Medulla oblongata (tissue), 1 donor: ENCODE results near the gene AREG.

Experiments
- DNase-seq: peaks from one replicate; pipeline ENCODE4 v3.0.0-alpha.2; 2015; ENCODE audit errors: extremely low spot score

Gene AREG

DNA sequence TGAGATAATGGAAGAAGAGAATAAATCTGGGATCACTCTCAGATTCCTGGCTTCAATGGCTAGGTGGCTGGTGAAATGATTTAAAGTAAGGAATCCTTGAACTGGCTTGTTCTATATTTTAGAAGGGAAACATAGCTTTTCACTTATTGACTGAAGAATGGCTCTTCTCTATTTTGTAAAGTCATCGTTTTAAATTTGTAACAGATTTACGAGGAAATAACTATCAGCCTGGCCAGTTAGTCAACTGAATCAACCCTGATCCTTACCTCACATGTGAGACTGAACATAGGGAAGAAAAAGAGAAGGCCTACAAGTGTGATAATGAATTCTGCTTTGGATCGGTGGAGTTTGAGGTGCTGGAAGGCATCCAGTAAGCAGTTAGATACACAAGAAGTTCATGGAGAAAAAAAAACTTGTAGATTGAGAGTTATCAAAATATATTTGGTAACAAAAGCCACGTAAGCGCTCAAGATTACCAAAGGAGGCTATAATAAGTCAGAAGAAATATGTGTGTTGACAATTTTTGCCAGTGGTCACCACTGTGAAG, 12.0 kb downstream of the AREG start:
- no peak for DNase-seq

DNA sequence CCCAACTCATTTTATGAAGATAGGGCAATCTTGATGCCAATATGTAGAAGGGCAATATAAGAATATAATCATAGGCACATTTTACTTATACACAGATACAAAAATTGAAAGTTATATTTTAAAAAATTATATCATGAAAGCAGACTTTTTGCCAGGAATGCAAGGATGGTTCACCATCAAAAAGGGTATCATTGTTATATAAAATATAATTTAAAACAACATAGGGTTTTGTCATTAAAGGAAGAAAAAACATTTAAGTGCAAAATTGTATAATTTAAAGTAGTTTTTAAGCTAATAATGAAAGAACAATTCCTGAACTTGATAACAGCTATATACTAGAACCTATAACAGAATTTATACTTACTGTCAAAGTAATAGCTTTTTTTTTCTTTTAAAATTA, 15.9 kb downstream of the AREG start:
- no peak for DNase-seq

DNA sequence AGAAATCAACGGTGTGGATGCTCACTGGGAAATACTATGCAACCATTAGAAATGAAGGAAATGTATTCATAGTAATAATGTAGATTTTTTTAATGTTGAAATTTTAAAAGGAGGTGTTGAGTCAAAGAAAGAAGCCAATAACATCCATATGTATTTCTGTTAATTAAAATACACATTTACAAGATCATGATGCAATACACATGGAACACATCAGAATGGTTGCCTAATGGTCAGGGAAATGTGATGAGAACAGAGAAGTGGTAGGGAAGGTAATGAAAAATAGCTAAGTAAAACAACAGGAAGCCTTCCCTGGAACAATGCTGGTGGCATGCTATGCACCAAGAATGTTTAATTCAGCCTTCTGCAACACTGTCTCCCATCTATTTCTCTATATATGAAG, 18.2 kb downstream of the AREG start:
- DNase-seq: no peak

DNA sequence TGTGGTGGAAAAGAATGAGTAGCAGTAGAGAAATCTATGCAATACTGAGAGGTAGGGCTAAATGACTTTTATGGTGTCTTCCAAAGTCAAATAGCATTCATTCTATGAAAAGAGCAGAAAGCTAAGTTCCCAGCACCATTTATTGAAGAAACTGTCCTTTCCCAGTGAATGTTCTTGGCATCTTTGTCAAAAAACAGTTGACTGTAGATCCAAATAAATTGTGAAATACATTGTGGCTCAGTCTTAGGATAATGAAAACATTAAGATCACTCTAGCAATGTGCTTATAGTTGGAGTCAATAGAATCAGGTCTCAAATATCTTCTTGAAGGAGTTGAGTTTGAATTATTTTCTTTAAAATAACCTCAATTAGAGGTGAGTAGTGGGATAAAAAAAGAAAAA, 19.4 kb downstream of the AREG start:
- DNase-seq: no peak

DNA sequence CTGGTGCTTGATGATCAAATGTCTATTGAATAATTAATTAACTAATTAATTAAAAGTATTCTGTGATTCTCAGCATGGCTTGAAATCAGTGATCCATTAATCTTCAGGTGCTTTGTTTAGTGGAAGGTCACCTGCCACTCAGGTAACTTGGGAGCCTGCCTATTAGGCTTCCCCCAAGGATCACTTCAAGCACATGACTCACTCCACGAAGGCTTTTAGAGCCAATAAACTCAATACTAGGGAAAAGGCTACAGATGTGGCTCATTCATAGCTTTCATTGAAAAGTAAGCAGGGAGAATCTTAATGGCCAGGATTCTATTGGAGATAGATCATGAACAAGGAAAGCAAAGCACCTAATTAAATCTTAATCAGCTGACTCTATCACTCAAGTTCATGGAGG, 21.3 kb downstream of the AREG start:
- no peak for DNase-seq

DNA sequence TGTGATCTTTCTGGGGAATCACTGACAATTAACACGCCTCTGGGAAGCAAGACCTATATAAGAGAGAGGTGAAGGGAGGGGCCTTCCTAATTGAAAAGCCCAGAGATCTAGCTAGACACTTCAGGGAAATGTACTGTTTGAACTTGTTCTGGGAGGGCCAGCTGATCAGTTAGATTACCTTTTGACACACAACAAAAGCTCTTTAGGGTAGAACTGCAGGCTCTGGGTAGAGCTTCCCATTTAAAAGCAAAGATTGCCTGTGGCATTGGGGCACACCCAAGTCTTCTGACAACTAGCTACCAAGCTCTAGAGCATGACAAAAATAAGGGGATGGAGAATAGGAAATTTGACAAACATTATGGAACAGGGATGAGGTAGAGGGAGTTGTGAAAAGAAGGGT, 26.3 kb downstream of the AREG start:
- DNase-seq: no peak

DNA sequence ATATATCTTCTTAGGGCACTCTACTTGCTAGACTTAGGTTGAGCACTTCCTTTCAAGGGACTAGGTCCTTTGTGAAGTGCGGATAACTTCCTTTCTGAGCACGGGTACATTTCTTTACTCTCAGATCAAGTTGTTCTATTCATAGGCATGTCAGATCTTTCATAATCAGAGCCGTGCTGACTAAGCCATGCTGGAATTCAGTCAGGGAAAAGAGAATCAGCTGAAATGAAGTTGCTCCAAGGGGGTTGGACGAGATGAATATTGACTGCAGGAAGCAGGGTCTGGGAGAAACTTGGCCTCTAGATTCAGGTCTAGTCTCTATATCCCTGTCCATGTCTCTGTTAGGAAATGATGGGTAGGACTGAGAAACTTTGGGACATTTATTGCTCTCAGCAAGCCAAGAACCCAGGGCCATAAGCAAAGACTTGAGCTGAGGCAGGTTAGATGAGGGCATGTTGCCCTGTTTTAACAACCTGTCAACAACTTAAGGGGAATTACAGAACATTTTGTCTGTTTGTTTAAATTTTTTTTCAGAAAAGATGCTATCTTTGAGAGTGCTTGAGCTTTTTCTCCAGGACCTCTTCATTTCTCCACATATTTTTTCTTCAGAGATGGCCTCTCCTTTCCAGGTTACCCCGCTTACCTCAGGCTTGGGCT, 28.3 kb downstream of the AREG start:
- no peak for DNase-seq

DNA sequence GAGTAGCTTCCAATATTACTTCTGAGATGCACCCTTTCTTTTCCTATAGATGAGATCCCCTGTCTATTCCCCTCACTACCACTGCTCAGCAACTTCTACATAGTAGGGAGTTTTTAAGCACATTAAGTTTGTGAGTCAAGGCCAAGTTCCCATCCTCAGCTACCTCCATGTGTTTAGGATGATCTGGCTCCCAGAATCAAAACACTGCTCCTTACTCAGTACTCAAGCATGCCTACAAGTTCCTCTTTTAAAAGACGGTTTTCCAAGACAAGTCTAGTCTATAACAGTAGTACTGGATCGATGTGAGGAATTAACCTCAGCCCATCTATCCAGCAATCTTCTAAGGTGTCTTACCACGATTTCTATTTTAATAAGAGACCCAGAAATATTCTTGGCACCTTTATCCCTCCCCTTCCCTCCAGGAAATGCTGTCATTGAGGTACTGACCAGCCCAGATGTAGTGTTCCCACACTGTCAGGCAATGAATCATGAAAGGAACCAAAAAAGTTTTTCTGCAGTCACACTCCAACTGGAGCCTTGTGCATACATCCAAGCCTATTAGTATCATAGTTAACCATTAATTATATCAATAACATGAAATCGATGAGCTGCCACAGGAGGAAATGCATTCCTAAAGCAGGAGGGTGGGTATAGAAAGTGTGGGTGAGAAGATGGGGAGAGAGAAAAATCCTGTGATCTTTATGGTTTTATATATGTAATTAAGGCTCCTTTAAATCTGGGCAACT, 29.6 kb downstream of the AREG start:
- no peak for DNase-seq

DNA sequence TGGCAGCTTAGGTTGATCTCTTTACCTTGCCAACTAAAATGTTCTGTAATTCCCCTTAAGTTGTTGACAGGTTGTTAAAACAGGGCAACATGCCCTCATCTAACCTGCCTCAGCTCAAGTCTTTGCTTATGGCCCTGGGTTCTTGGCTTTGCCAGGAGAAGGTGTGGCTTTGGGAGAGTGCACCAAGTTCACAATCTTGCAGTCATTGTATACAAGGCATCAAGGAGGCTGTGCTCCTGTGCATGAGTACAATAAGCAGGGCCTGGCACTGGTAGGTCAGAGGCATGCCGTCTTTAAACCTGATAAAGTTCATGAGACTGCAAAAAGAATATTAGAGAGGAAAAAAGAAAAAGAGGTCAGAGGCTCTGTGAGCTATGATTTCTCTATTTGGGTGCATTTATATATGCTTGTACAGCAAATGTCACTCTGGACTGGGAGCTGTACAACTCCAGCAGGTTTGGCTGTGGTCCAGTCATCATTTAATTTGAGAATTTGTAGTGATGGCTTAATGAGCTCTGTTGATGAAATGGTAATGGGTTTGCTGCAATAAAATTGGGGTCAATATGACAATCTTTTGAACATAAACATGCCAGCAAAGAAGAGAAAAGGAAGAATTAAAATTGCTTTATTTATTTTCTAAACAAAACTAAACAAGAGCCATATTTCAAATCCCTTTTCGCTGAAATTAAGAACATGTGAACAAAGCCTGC, 30.3 kb downstream of the AREG start:
- DNase-seq: no peak

DNA sequence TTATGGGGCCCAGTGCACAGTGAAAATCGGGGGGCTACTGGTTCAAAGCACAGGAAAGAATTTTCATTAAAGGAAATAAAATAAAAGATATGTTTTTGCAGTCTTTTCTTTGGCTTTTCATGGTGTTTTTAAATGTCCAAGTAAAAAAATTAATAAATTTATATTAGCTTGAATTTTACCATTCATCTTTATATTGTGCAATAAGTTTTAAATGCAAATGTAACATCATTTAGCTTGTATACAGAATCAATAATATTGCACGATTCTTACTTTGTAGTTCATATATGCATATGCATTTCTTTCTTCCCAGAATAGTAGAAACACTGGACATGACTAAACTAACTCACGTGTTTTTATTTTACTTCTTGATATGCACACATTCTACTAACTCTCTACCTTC, 31.0 kb downstream of the AREG start:
- DNase-seq: no peak

DNA sequence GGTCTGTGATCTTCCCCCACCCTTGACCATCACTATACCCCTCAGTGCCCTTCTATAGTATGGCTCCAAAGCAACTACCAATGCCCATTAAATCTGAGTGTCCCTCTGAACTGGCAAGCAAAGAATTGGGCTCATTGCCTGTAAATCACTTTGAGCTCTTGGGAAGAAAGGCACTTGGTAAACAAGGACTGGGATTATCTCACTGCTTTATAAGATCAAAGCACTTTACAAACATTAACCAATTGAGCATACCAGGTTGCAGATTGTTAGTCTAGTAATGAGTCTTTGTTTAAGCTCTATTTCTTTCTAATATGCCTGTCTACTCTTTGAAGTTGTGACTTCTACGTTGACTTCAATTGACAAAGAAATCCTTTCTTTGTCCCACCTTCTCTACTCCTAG, 34.1 kb downstream of the AREG start:
- DNase-seq: no peak

DNA sequence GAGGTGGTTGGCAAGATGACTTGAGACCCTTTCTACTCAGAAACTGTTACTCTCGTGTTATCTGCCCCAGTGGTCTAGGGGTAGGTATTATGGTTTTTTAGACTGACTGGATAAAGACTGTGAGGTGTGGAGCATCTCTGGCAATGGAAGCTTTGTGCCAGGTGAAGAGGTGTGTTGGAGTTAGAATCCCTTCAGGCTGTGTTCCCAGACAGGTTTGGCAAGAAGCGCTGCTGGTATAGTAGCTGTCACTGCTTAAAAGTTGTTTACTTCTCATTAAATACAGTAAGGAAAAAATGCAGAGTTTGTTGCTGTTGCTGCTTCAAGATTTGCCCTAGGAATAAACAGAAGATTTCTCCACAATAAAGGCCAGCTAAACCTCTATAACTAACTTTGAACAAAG, 35.3 kb downstream of the AREG start:
- no peak for DNase-seq

DNA sequence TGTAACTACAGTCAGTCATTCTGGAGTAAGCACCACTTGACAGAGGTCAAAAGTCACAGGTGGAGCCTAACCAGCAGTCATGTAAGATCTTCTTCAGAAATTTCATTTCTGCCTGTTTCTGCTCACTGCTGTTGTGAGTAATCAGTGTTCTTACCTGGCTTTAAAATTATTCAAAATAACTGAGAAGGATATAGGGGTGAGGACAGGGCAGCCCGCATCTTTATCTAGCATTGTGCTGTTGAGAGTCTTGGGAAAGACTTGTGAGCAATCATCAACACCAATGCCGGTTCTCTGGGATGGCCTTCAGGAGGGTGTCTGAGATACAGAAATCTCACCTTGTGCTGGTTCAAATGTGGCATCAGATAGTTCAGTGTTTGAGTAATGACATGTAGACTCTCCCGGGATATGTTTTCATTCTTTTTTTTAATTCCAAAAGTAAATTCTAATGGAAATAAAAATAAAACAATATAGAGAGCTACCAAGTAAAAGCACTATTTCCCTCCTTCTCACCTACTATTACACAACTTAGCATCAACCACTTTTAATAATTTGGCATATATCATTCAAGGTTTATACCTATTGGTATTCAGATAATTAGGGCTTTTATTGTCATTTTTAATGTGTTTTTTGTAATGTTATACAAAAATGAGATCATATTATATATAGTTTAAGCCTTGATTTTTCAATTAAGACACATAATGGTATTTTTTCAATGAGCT, 37.1 kb downstream of the AREG start:
- no peak for DNase-seq

DNA sequence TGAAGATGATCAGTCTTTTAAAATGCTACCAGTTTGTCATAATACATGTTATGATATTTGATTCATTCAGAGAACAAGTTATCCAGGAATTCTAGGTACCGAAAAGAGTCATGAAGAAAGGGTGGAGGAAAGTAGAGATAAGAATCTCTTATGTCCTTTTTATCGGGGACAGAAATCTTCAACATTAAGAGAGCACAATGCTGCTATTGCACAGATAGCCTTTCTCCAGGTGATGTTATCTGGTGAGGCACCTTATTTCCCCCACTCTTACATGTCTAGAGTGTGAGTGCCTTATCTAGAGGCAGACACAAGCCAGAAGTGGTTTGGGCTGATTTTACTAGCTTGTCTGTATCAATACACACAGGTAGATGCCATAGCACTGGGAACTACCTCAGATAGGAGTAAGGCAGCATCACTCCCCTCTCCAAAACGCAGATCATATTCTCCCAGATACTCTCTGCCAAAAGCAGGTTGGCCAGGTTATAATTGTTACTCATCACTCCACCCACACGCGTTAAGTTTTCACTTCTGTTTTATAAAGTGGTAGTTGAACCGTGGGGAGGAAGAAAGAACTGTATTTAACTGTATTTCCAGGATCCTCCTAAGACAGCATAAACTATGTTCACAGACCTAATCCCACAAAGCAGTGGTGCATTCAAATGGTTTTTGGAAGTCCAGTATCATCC, 38.4 kb downstream of the AREG start:
- no peak for DNase-seq

DNA sequence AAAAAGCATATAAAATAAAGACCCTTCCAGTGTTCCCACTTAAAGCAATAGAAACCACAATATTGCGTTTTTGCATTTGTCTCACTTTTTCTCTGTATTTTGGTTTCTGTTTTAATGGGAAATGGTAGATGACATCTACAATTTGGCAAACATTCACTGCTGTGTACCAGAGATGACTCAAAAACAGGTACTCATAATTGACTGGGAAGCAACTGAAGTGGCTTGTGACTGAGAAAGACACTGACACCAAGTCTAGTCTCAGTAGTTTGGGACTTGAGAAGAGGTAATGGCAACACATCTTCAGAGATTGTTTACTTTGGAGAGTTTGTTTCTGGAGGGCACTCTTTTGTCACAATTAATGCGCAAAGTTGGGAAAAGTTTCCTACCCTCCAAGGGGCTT, 42.0 kb downstream of the AREG start:
- DNase-seq: no peak

DNA sequence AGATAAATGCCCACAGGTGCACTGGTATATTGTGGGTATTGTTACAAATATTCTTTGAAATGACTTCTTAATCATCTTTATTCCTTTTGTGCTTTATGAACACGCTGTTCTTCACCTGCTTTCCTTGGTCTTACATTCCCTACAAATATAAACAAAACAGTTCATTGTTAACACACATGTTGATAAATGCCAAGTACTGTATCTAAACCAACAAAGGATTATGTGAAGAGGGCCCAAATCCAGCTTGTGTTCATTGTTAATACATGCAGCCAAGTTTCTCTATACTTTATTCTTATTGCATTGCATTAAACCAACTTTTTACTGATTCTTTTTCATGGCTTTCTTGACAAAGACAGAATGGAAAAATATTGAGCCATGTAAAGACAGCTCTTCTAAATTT, 42.8 kb downstream of the AREG start:
- DNase-seq: peak; percentile 4

DNA sequence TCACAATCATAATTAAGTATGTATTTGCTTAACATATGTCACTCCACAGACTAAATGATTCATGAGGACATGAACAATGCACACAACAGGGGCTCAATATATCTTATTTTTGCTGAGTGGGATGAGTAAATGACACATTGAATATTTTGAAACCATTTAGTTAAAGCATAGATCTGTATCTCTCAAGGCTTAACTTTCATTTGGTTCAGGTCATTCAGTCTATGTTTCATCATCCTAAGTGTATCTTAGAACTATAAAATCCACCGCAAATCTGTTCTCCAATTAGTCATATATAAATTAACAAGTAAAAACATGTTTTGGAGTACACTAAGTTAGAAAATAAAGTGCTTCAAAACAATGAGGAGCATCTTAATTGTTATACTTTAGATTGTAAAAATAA, 45.8 kb downstream of the AREG start:
- no peak for DNase-seq

DNA sequence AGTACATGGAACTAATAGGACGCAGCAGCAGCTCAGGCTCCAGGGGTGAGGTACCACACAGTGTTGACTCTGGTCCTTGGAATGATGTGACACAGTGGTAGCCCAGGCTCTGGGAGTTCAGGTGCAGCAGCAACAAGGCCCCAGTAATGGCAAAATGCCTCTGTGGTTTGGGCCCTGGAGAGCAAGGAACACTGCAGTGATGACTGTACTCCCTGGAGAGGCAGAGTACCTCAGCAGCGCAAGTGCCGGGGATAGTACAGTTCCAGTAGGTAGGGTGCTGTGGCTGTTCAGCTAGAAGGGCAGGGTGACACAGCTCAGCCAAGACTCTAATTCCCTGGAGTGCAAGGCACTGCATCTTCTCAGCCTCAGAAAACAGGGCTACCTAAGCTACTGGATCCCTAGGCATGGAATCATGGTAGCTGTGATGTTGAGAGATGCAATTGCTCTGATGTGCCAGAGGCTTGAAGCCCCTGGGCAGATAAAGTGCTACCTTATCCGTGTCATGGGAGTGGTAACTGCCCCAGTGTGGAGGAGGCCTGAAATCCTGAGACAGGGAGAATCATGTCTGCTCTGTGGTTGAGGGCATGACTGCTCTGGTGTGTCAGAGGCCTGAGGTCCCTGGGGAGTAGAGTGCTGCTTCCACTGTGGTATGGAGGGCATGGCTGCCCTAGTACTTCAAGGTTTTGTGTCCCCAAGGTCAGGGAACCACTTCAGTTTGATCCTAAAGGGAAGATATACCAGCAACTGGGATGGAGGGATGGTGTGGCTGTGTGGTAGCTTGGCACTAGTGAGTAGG, 55.2 kb downstream of the AREG start:
- no peak for DNase-seq

DNA sequence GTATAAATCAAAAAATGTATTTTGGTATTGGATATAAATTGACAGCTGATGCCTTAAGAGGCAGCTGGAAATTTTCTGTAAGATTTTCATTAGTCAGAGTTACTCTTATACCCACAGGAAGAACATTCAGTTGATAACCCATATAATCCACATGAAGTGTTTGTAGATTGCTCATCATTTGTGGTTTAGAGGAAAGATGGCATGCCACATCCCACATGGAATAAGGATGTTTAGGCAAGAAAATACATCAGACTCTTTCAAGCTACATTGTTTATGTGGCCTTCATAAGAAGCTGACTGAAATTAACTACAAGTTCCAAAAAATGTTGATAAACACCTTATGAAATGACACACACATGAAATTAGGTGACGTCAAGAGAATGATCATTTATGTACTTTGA, 56.6 kb downstream of the AREG start:
- no peak for DNase-seq

DNA sequence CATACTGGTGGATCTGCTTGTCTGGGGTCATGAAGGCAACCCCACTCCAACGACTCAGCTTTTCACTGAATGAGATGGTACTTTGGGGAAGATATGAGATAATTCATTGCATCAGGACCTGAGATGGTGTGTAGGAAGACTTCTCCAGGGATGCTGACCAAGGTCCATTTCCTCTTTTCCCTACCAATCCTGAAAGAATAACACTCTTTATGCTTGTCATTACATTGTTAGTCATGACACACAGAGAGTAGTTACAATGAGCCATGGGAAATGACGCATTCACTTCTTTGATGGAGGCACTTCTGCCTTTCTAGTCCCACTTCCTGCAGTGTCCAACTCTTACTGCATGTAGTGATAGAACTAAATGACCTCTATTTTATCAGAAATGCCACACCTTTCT, 58.6 kb downstream of the AREG start:
- DNase-seq: no peak

DNA sequence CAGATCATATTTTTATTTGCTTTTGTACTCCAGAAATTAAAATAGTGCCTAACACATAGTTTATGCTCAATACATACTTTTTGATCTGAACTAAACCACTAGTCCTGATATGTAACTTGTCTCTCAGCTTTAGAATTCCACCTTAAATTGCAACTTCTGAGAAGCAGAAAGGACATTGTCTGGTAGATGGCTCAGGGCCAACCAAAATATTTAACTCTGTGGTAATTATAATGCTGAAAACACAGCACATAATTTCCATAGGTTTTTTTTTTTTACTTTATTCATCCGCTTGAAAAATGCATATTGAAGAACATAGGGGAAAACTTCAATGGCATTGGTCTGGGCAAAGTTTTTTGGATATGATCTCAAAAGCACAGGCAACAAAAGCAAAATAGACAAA, 59.3 kb downstream of the AREG start:
- DNase-seq: no peak
